Skeletal muscle satellite cell (primary cell): ENCODE measurements around the gene TTC21A. TPM values are rescaled to one million over a fixed set of nuclear protein-coding genes. Genes with fewer than 3 reads are reported as not detected.
"Not testable (repeated sequence)": the region's sequence is repeated elsewhere in the genome, so short reads cannot be mapped to it uniquely, and the experiment has no call there.

Source experiments
- H3K27me3 ChIP-seq: 2 replicates; pipeline ENCODE4 v1.7.0; 2013; ENCODE audit warnings: low read length; ENCODE audit not compliant: control insufficient read depth, insufficient read depth
- H3K36me3 ChIP-seq: 2 replicates; pipeline ENCODE4 v1.7.0; 2013; ENCODE audit warnings: mild to moderate bottlenecking, control low read depth, low read length; ENCODE audit not compliant: insufficient read depth
- H3K4me1 ChIP-seq: 2 replicates; pipeline ENCODE4 v1.7.0; 2013; ENCODE audit warnings: low read length; ENCODE audit not compliant: control insufficient read depth, insufficient read depth
- H3K4me2 ChIP-seq: 2 replicates; pipeline ENCODE4 v1.7.0; 2013; ENCODE audit warnings: mild to moderate bottlenecking, low read length
- H3K4me3 ChIP-seq: 2 replicates; pipeline ENCODE4 v1.7.0; 2013; ENCODE audit warnings: low read length
- H3K9ac ChIP-seq: 2 replicates; pipeline ENCODE4 v1.7.0; 2013; ENCODE audit warnings: mild to moderate bottlenecking, low read depth, low read length, moderate library complexity
- H3K9me3 ChIP-seq: replicated peaks from 2 replicates; pipeline ENCODE4 v1.7.0; 2013; ENCODE audit warnings: mild to moderate bottlenecking, control low read depth, low read length
- total RNA-seq: library from RNA; depleted of rRNA; stranded (reverse); fragments of >200 nt; gene quantifications from 2 replicates; pipeline ENCODE4 v1.2.3, GENCODE V29; 2012; rRNA removed

The TTC21A gene, protein sequence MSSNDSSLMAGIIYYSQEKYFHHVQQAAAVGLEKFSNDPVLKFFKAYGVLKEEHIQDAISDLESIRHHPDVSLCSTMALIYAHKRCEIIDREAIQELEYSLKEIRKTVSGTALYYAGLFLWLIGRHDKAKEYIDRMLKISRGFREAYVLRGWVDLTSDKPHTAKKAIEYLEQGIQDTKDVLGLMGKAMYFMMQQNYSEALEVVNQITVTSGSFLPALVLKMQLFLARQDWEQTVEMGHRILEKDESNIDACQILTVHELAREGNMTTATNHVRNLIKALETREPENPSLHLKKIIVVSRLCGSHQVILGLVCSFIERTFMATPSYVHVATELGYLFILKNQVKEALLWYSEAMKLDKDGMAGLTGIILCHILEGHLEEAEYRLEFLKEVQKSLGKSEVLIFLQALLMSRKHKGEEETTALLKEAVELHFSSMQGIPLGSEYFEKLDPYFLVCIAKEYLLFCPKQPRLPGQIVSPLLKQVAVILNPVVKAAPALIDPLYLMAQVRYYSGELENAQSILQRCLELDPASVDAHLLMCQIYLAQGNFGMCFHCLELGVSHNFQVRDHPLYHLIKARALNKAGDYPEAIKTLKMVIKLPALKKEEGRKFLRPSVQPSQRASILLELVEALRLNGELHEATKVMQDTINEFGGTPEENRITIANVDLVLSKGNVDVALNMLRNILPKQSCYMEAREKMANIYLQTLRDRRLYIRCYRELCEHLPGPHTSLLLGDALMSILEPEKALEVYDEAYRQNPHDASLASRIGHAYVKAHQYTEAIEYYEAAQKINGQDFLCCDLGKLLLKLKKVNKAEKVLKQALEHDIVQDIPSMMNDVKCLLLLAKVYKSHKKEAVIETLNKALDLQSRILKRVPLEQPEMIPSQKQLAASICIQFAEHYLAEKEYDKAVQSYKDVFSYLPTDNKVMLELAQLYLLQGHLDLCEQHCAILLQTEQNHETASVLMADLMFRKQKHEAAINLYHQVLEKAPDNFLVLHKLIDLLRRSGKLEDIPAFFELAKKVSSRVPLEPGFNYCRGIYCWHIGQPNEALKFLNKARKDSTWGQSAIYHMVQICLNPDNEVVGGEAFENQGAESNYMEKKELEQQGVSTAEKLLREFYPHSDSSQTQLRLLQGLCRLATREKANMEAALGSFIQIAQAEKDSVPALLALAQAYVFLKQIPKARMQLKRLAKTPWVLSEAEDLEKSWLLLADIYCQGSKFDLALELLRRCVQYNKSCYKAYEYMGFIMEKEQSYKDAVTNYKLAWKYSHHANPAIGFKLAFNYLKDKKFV (N-terminal part only)
- 2.8 and 3.5 TPM in 2 replicates for total RNA-seq

DNA sequence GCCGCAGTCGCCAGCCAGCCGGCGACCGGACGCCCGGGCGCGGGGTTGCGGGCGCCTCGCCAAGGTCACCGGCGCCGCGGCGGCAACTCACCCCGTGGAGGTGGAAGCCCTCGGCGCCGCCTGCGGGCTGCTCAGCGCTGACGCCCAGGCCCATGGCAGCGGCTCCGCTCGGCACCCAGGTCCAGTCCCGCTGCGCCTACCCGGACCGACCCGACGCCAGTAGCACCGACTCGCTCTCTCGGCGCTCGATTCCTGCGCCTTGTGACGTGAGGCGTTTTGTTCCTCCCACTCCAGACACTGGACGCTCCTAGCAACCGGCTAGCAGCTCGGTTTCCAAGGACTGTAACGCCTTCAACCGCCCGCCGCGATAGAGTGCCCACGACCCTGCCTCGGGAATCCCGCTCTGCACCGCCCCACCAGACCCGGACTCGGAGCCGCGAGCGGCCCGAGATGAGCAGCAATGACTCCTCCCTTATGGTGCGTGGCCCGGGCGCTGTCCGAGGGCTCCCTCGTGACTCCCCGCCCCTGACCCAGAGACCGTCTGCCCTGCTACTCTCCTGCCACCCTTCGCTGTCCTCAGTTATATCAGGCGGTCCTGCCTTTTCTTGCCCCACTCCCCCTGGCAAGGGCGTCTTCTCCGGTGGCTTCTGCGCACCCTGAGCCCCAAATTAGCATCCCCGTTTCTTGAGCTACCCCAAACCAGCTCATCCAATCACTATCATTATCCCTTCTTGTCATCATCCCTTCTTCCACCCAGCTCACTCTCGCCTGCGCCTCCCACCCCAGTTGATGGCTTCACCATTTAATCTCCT, at the start of gene TTC21A, which contains the start of gene GORASP1:
TSS of gene TTC21A (plus strand) at position 293 of the 812 bp plus-strand sequence. CDS start at position 451, 158 bp downstream.
TSS of gene GORASP1 (minus strand) at position 240 of the 812 bp plus-strand sequence. CDS start at position 154, 86 bp downstream.
- Histone ChIP-seq H3K4me1 (peaks cover 21% of the 10 kb centered on the region), H3K9ac (peak within 1 kb of the TSS; percentile 98), H3K4me2 (peak within 1 kb of the TSS; percentile 98), H3K27me3 (no peaks in the 10 kb centered on the region), H3K4me3 (peak within 1 kb of the TSS; percentile 100), H3K9me3 (no peaks in the 10 kb centered on the region), H3K36me3 (no peaks in the 10 kb centered on the region)

DNA sequence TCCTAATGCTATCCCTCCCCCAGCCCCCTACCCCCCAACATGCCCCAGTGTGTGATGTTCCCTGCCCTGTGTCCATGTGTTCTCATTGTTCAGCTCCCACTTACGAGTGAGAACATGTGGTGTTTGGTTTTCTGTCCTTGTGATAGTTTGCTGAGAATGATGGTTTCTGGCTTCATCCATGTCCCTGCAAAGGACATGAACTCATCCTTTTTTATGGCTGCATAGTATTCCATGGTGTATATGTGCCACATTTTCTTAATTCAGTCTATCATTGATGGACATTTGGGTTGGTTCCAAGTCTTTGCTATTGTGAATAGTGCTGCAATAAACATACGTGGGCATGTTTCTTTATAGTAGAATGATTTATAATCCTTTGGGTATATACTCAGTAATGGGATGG, 46.3 kb upstream of the TTC21A start:
- H3K4me3 ChIP-seq, H3K4me1 ChIP-seq, H3K36me3 ChIP-seq, H3K27me3 ChIP-seq, H3K9ac ChIP-seq, H3K4me2 ChIP-seq, H3K9me3 ChIP-seq: not testable (repeated sequence)

DNA sequence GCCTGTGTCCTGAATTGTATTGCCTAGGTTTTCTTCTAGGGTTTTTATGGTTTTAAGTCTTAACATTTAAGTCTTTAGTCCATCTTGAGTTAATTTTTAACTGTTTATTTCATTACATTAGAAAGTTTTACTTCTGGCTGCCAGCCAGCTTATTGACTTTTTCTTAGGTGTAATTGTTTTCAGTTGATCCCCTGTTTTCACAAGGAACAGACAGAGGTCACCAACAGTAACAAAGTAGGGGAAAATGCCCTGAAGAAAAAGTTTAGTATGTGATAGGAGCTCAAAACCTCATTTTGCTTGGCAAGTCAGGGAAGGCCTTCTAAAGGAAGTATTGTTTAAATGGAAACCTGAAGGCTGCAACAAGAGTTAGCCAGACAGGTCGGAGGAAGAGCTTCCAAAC, 45.3 kb upstream of the TTC21A start:
- no peaks in the 10 kb centered on the region for H3K27me3 ChIP-seq
- H3K36me3 ChIP-seq: no peaks in the 10 kb centered on the region
- H3K4me3 ChIP-seq: no peak overlapping the region
- no peaks in the 10 kb centered on the region for H3K9me3 ChIP-seq
- no peak overlapping the region for H3K9ac ChIP-seq
- H3K4me2 ChIP-seq: no peak overlapping the region
- peaks cover 6% of the 10 kb centered on the region for H3K4me1 ChIP-seq

DNA sequence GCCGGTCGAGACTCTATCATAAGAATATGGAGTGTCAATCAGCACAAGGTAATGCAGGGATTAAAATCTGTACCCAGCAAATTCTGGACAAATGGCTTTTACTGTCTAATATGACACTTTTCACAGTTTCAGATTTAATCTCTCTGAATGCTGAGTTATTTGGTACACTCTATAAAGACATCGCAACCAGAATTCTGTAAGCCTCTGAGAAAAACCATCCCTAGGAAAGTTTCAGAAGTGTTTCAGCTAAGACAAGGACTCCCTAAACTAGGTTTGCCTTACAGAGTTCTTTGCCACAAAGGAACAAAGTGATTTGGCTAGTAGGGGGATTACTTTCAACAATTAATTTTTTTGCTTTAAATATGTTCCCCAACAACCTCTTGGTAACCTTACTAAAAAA, 44.3 kb upstream of the TTC21A start:
- Histone ChIP-seq H3K9me3 (no peaks in the 10 kb centered on the region), H3K4me3 (no peak overlapping the region), H3K4me2 (no peak overlapping the region), H3K27me3 (no peaks in the 10 kb centered on the region), H3K4me1 (peaks cover 6% of the 10 kb centered on the region), H3K9ac (no peak overlapping the region), H3K36me3 (no peaks in the 10 kb centered on the region)

DNA sequence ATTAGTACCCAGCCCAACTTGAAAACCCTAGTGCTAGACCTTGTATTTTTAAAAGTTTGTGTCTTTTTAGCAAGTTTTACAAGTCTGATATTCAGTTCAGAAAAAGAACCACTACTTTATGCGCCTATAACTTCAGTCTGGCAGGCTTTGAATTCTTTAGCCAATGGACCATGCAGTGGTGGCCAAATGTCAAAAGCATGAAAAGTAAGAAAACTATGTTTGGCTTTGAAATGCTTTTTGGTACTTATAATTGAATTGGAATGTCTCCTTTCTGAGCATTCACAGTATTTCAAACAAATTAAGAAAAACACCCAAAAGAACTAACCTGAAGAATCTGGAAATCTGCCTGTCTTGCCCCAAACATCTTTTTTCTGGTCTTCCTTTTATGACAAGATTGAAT, 42.8 kb upstream of the TTC21A start:
- Histone ChIP-seq H3K9me3 (no peaks in the 10 kb centered on the region), H3K4me3 (no peak overlapping the region), H3K4me2 (peak overlapping the region; percentile 28), H3K36me3 (peaks cover 3% of the 10 kb centered on the region), H3K27me3 (no peaks in the 10 kb centered on the region), H3K9ac (no peak overlapping the region), H3K4me1 (peaks cover 6% of the 10 kb centered on the region)

DNA sequence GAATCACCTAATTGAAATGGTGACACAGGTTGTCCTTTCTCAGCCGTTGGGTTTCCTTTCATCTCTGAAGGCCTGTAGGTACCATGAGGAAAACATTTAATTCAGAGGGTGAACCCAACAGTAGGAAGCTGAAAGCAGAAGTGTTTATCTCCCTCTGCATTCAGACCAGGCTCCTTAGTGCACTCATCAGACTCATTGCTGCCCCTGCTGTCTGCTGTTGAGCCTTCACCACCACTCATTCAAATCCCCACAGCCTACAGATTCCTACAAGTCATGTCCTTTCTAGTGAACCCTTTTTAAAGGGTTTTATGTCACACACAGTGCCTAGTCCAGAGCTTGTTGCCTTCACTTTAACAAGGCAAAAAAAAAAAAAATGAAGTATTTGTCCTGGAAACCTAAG, 42.3 kb upstream of the TTC21A start:
- no peak overlapping the region for H3K4me3 ChIP-seq
- peaks cover 6% of the 10 kb centered on the region for H3K36me3 ChIP-seq
- H3K9ac ChIP-seq: no peak overlapping the region

DNA sequence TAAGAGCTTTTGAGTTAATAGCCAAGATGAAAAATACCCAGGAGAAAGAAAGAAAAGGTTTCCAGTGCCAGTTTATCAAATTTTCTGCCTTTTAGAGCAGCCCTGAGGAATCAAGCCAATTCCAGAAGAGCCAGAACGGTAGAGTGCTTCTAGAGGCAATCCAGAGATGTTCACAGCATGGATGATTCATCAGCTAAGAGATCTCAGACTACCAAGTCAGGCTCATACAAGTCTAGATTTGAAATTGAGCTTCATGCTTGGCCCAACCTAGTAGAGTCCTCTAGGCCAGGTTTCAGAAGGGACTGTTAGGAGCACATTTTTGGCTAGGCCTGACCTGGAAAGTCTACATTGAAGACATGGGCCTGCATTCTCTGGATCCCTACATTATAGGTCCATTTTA, 40.2 kb upstream of the TTC21A start:
- Histone ChIP-seq H3K4me3 (no peak overlapping the region), H3K9me3 (no peaks in the 10 kb centered on the region), H3K27me3 (no peaks in the 10 kb centered on the region), H3K4me1 (peaks cover 6% of the 10 kb centered on the region), H3K36me3 (peaks cover 11% of the 10 kb centered on the region), H3K4me2 (no peak overlapping the region), H3K9ac (no peak overlapping the region)

More for the DNA sequence above, 42.3 kb upstream of the TTC21A start:
- H3K4me2 ChIP-seq: peak overlapping the region; percentile 28
- H3K9me3 ChIP-seq: no peaks in the 10 kb centered on the region
- no peaks in the 10 kb centered on the region for H3K27me3 ChIP-seq
- H3K4me1 ChIP-seq: peaks cover 6% of the 10 kb centered on the region

DNA sequence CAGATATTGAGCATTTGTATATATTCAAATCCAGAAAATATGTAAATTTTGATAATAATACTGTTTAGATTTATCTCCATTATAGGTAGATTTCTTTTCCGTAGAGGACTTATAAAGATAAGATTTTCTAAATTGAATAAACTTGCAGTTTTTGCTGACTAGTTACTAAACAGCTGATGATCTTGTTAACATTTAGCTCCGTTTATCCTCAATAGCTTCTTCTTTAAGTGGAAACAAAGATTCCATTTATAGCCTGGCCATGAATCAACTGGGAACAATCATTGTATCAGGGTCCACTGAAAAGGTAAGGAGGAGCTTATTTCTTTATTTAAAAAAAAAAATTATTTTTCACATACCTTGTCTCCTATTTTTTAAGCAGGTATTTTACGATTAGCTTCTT, 38.9 kb upstream of the TTC21A start:
- H3K36me3 ChIP-seq: peaks cover 15% of the 10 kb centered on the region

DNA sequence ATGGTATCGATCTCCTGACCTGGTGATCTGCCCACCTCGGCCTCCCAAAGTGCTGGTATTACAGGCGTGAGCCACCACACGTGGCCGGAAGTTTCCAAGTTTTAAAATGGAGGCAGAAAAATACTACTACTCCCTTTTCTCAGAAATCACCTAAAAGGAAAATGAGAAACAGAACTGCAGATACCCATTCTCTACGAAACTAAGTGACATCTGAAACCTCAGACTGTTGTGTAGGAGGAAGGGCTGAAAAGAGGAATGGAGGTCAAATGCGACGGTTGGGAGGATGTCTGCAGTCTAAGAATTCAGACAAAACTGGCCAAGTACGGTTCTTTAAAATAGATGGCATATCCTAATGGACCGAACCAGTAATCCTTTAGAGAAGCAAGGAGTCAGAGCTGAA, 31.6 kb upstream of the TTC21A start:
- Histone ChIP-seq H3K27me3 (no peaks in the 10 kb centered on the region), H3K4me1 (no peaks in the 10 kb centered on the region), H3K4me2 (no peak overlapping the region), H3K4me3 (no peak overlapping the region), H3K9me3 (no peaks in the 10 kb centered on the region), H3K9ac (no peak overlapping the region), H3K36me3 (peaks cover 10% of the 10 kb centered on the region)

More for the DNA sequence above, 38.9 kb upstream of the TTC21A start:
- no peaks in the 10 kb centered on the region for H3K9me3 ChIP-seq
- no peak overlapping the region for H3K4me2 ChIP-seq
- H3K27me3 ChIP-seq: no peaks in the 10 kb centered on the region
- H3K4me3 ChIP-seq: no peak overlapping the region
- H3K9ac ChIP-seq: no peak overlapping the region
- H3K4me1 ChIP-seq: peaks cover 6% of the 10 kb centered on the region

DNA sequence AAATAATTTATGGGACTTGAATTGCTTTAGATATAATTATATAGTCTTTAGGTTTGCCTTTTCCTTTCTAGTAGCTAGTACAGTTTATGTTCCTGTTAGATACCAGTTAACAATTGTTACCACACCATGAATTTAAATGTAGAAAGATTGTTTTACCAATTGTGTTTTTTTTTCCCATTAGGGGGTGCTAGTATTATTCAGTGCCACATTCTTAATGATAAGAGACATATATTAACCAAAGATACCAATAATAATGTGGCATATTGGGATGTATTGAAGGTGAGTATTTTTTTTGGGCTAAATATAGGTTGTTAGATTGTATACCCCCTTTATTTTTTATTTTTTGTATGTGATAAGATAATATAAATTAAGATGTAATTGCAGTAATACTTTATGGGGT, 27.9 kb upstream of the TTC21A start:
- Histone ChIP-seq H3K9me3 (no peaks in the 10 kb centered on the region), H3K4me3 (no peak overlapping the region), H3K9ac (no peak overlapping the region), H3K36me3 (peaks cover 3% of the 10 kb centered on the region), H3K27me3 (no peaks in the 10 kb centered on the region), H3K4me2 (no peak overlapping the region), H3K4me1 (no peaks in the 10 kb centered on the region)
